SU-DHL-6 (cell line): ENCODE results near the gene BMAL2.

ENCODE experiments used
- EZH2phosphoT487 ChIP-seq: fragments of 200-600 bp; sonication (generic), shearing (Covaris generic); conservative IDR thresholded peaks from 2 replicates; pipeline ENCODE4 v1.6.1; 2018; ENCODE audit warnings: mild to moderate bottlenecking, antibody characterized with exemption, low read length, moderate library complexity, mixed read lengths
- TF ChIP-seq, protein P1 (sequence below): fragments of 200-600 bp; sonication (generic); IDR thresholded peaks from one replicate; pipeline ENCODE4 v1.5.1; 2017; ENCODE audit warnings: antibody characterized with exemption, mild to moderate bottlenecking, low read length, moderate library complexity; ENCODE audit not compliant: insufficient read depth, poor library complexity, severe bottlenecking

GRCh38 chr12:27332407-27332713, 276 bp upstream of the BMAL2 start:
- TF ChIP-seq, protein P1, sequence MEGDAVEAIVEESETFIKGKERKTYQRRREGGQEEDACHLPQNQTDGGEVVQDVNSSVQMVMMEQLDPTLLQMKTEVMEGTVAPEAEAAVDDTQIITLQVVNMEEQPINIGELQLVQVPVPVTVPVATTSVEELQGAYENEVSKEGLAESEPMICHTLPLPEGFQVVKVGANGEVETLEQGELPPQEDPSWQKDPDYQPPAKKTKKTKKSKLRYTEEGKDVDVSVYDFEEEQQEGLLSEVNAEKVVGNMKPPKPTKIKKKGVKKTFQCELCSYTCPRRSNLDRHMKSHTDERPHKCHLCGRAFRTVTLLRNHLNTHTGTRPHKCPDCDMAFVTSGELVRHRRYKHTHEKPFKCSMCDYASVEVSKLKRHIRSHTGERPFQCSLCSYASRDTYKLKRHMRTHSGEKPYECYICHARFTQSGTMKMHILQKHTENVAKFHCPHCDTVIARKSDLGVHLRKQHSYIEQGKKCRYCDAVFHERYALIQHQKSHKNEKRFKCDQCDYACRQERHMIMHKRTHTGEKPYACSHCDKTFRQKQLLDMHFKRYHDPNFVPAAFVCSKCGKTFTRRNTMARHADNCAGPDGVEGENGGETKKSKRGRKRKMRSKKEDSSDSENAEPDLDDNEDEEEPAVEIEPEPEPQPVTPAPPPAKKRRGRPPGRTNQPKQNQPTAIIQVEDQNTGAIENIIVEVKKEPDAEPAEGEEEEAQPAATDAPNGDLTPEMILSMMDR, result no peak
- no peak for TF ChIP-seq EZH2phosphoT487
